CD4-positive, alpha-beta T cell treated with Interferon alpha-2 for 1 hour (primary cell): ENCODE results near the gene NDUFB10.

Experiments used
- DNase-seq, 2 donors: peaks; one replicate each; pipeline ENCODE4 v3.0.0-alpha.2; 2020 to 2022

NDUFB10 gene

GRCh38 chr16:1973461-1974156 is 14.3 kb downstream of the NDUFB10 start:
- no peak for DNase-seq

GRCh38 chr16:1974157-1975070 is 15.1 kb downstream of the NDUFB10 start:
- DNase-seq: no peak

GRCh38 chr16:1975432-1976215 is 16.3 kb downstream of the NDUFB10 start:
- no peak for DNase-seq

- DNase-seq: no peak
Measured at GRCh38 chr16:1976216-1976520, 16.8 kb downstream of the NDUFB10 start.

- DNase-seq: no peak
Measured at GRCh38 chr16:1976951-1977874, 17.9 kb downstream of the NDUFB10 start.

GRCh38 chr16:1977875-1978268 is 18.5 kb downstream of the NDUFB10 start:
- DNase-seq: no peak

GRCh38 chr16:1978476-1979120 is 19.3 kb downstream of the NDUFB10 start:
- DNase-seq: no peak

GRCh38 chr16:1979271-1980029 is 20.1 kb downstream of the NDUFB10 start:
- peak in 1 of 2 donors; percentile 52 for DNase-seq

- no peak for DNase-seq
Measured at GRCh38 chr16:1980030-1980769, 20.9 kb downstream of the NDUFB10 start.

GRCh38 chr16:1980770-1981087 is 21.4 kb downstream of the NDUFB10 start:
- no peak for DNase-seq

- no peak for DNase-seq
Measured at GRCh38 chr16:1981398-1981836, 22.1 kb downstream of the NDUFB10 start, which contains the start of gene NOXO1. Gene NOXO1, minus strand, starts transcription at chr16:1981469. Its CDS starts 290 bp downstream, at chr16:1981179.

- DNase-seq: no peak
Measured at GRCh38 chr16:1982013-1982433, 22.7 kb downstream of the NDUFB10 start.

GRCh38 chr16:1982991-1983543 is 23.7 kb downstream of the NDUFB10 start:
- DNase-seq: no peak

- peak; percentile 82 to 83 for DNase-seq
Measured at GRCh38 chr16:1983544-1984346, 24.4 kb downstream of the NDUFB10 start, which contains the start of gene GFER. Gene GFER, plus strand, starts transcription at chr16:1984193. Its CDS starts 26 bp downstream, at chr16:1984219.

GRCh38 chr16:1984347-1985225 is 25.2 kb downstream of the NDUFB10 start:
- no peak for DNase-seq

GRCh38 chr16:1985466-1986150 is 26.3 kb downstream of the NDUFB10 start:
- no peak for DNase-seq

GRCh38 chr16:1987198-1987597 is 27.9 kb downstream of the NDUFB10 start:
- DNase-seq: no peak
